Vagina (tissue), 2 donors: ENCODE measurements around the gene NSUN3. TPM values are rescaled to one million over a fixed set of nuclear protein-coding genes. Genes with fewer than 3 reads are reported as not detected.

Experiments used
- DNase-seq, 2 donors: peaks; one replicate each; pipeline ENCODE4 v3.0.0-alpha.2; 2017; ENCODE audit errors: extremely low spot score in 2 of 2
- H3K27ac ChIP-seq: fragments of 200-600 bp; sonication (generic); one replicate; pipeline ENCODE4 v1.5.1; 2019
- H3K27me3 ChIP-seq: fragments of 200-600 bp; sonication (generic); one replicate; pipeline ENCODE4 v1.5.1; 2019
- H3K36me3 ChIP-seq, 2 donors: fragments of 200-600 bp; sonication (generic); one replicate each; pipeline ENCODE4 v1.5.1; 2017 to 2019
- H3K4me1 ChIP-seq: fragments of 200-600 bp; sonication (generic); one replicate; pipeline ENCODE4 v1.5.1; 2019
- H3K4me3 ChIP-seq, 2 donors: fragments of 200-600 bp; sonication (generic); 1 replicate in 1 of 2; 2 replicates in 1 of 2; pipeline ENCODE4 v1.5.1; 2016 to 2019
- H3K9me3 ChIP-seq: fragments of 200-600 bp; sonication (generic); one replicate; pipeline ENCODE4 v1.5.1; 2019
- CTCF ChIP-seq, 3 experiments: fragments of 450-650 bp in 2 of 3; fragments of 200-600 bp in 1 of 3; sonication (generic) in 1 of 3; IDR thresholded peaks; one replicate each; pipeline ENCODE4 v1.5.1; 2017 to 2019; ENCODE audit warnings: antibody characterized with exemption in 3 of 3, mild to moderate bottlenecking in 2 of 3, moderate library complexity in 2 of 3
- POLR2A ChIP-seq, 2 donors: fragments of 450-650 bp; IDR thresholded peaks; one replicate each; pipeline ENCODE4 v1.6.1; 2017; ENCODE audit warnings: antibody characterized with exemption in 2 of 2, mild to moderate bottlenecking in 2 of 2, moderate library complexity in 2 of 2
- POLR2AphosphoS5 ChIP-seq, 2 donors: sonication (generic); formaldehyde crosslinking; IDR thresholded peaks; one replicate each; pipeline ENCODE4 v1.9.0; 2017; ENCODE audit warnings: antibody characterized with exemption in 2 of 2, mild to moderate bottlenecking in 2 of 2, low read depth in 1 of 2; ENCODE audit not compliant: insufficient read depth in 1 of 2
- intact Hi-C: fragments of 100-400 bp; cut with DNase I; formaldehyde crosslinking; loops from one replicate; pipeline ENCODE4 v1.15.1; 2023
- total RNA-seq: library from RNA; depleted of rRNA; stranded (reverse); fragments of >200 nt; gene quantifications from one replicate; pipeline ENCODE4 v1.2.3, GENCODE V29; 2016

Gene NSUN3
- 15.7 TPM for total RNA-seq

- no peaks in the 10 kb centered on the region for H3K27me3 ChIP-seq
- peaks cover 0 to 4% of the 10 kb centered on the region in 2 donors for H3K36me3 ChIP-seq
- TF ChIP-seq CTCF (IDR thresholded peaks at IDR 0.05) (no peak), POLR2A (IDR thresholded peaks at IDR 0.05) (peak in 1 of 2 donors; percentile 30), POLR2AphosphoS5 (IDR thresholded peaks at IDR 0.05; ENCODE audit: insufficient read depth in 1 of 2, low read depth in 1 of 2) (peak; percentile 86 to 94)
- H3K27ac ChIP-seq: peak within 1 kb of the TSS; percentile 87
- DNase-seq: peak in 1 of 2 donors; percentile 94
- peak within 1 kb of the TSS; percentile 79 to 85 for H3K4me3 ChIP-seq
- intact Hi-C loops: no loop called here
- H3K4me1 ChIP-seq: peaks cover 33% of the 10 kb centered on the region
- H3K9me3 ChIP-seq: no peaks in the 10 kb centered on the region
These were observed at the start of gene NSUN3, which contains the start of gene DHFR2 for GRCh38 chr3:94062513-94063404. Gene NSUN3, plus strand, starts transcription at chr3:94063061. Its CDS starts 66 bp downstream, at chr3:94063127. Gene DHFR2, minus strand, starts transcription at chr3:94062916. Its CDS starts 1,405 bp downstream, at chr3:94061511.

- no peak for TF ChIP-seq CTCF (IDR thresholded peaks at IDR 0.05)
- no peak for TF ChIP-seq POLR2A (IDR thresholded peaks at IDR 0.05)
- no peak for TF ChIP-seq POLR2AphosphoS5 (IDR thresholded peaks at IDR 0.05; ENCODE audit: insufficient read depth in 1 of 2, low read depth in 1 of 2)
- no peaks in the 10 kb centered on the region for H3K36me3 ChIP-seq
- intact Hi-C loops: no loop called here
- H3K27me3 ChIP-seq: no peaks in the 10 kb centered on the region
- H3K4me3 ChIP-seq: no peak overlapping the region
- no peak overlapping the region for H3K27ac ChIP-seq
- no peak for DNase-seq
- no peaks in the 10 kb centered on the region for H3K4me1 ChIP-seq
- H3K9me3 ChIP-seq: no peaks in the 10 kb centered on the region
These were observed 47.8 kb upstream of the NSUN3 start for GRCh38 chr3:94015025-94015424.

GRCh38 chr3:94019659-94020058 is 43.2 kb upstream of the NSUN3 start:
- Histone ChIP-seq H3K36me3 (no peaks in the 10 kb centered on the region), H3K4me1 (peaks cover 4% of the 10 kb centered on the region), H3K9me3 (no peaks in the 10 kb centered on the region), H3K4me3 (no peak overlapping the region), H3K27me3 (no peaks in the 10 kb centered on the region), H3K27ac (no peak overlapping the region)
- DNase-seq: no peak
- TF ChIP-seq CTCF (IDR thresholded peaks at IDR 0.05): no peak
- TF ChIP-seq POLR2A (IDR thresholded peaks at IDR 0.05): no peak
- TF ChIP-seq POLR2AphosphoS5 (IDR thresholded peaks at IDR 0.05; ENCODE audit: insufficient read depth in 1 of 2, low read depth in 1 of 2): no peak
- intact Hi-C loops: no loop called here

GRCh38 chr3:94020293-94020692 is 42.6 kb upstream of the NSUN3 start:
- no peak for TF ChIP-seq CTCF (IDR thresholded peaks at IDR 0.05)
- no peak for TF ChIP-seq POLR2A (IDR thresholded peaks at IDR 0.05)
- Histone ChIP-seq H3K27me3 (no peaks in the 10 kb centered on the region), H3K36me3 (no peaks in the 10 kb centered on the region), H3K27ac (no peak overlapping the region), H3K4me3 (no peak overlapping the region), H3K9me3 (no peaks in the 10 kb centered on the region), H3K4me1 (peaks cover 5% of the 10 kb centered on the region)
- intact Hi-C loops: no loop called here
- no peak for DNase-seq

GRCh38 chr3:94024385-94024784 is 38.5 kb upstream of the NSUN3 start:
- Histone ChIP-seq H3K27me3 (no peaks in the 10 kb centered on the region), H3K4me3 (no peak overlapping the region), H3K4me1 (peaks cover 5% of the 10 kb centered on the region), H3K9me3 (no peaks in the 10 kb centered on the region), H3K27ac (no peak overlapping the region), H3K36me3 (no peaks in the 10 kb centered on the region)
- no peak for TF ChIP-seq POLR2AphosphoS5 (IDR thresholded peaks at IDR 0.05; ENCODE audit: insufficient read depth in 1 of 2, low read depth in 1 of 2)
- TF ChIP-seq CTCF (IDR thresholded peaks at IDR 0.05): no peak
- no peak for TF ChIP-seq POLR2A (IDR thresholded peaks at IDR 0.05)
- intact Hi-C loops: no loop called here
- no peak for DNase-seq
